Measurements from ENCODE around the gene OR3A2. TPM values are rescaled to one million over a fixed set of nuclear protein-coding genes. Genes with fewer than 3 reads are reported as not detected.

The OR3A2 gene
- total RNA-seq, 1 experiment from 2014 or later, result not detected

GRCh38 chr17:3282901-3283300, 103.2 kb downstream of the OR3A2 start:
- H3K9me3 ChIP-seq (ENCODE audit: low read depth, low read length, poor library complexity, severe bottlenecking), result no peaks in the 10 kb centered on the region
- TF ChIP-seq, protein P1, sequence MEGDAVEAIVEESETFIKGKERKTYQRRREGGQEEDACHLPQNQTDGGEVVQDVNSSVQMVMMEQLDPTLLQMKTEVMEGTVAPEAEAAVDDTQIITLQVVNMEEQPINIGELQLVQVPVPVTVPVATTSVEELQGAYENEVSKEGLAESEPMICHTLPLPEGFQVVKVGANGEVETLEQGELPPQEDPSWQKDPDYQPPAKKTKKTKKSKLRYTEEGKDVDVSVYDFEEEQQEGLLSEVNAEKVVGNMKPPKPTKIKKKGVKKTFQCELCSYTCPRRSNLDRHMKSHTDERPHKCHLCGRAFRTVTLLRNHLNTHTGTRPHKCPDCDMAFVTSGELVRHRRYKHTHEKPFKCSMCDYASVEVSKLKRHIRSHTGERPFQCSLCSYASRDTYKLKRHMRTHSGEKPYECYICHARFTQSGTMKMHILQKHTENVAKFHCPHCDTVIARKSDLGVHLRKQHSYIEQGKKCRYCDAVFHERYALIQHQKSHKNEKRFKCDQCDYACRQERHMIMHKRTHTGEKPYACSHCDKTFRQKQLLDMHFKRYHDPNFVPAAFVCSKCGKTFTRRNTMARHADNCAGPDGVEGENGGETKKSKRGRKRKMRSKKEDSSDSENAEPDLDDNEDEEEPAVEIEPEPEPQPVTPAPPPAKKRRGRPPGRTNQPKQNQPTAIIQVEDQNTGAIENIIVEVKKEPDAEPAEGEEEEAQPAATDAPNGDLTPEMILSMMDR (conservative IDR thresholded peaks at IDR 0.05; ENCODE audit: low read depth, low read length), result no peak
- TF ChIP-seq EZH2 (IDR thresholded peaks at IDR 0.05; ENCODE audit: borderline replicate concordance, low read depth, low read length, poor library complexity, severe bottlenecking), result no peak
- ChIA-PET CTCF (no interaction called here), POLR2A (ENCODE audit: low non-redundant PET) (no interaction called here)
- no peak for DNase-seq (ENCODE audit: low spot score)
- no peaks in the 10 kb centered on the region for H3K36me3 ChIP-seq (ENCODE audit: insufficient read depth, low read length, poor library complexity, severe bottlenecking)
- no peak overlapping the region for H3K27ac ChIP-seq (ENCODE audit: low read depth, low read length, poor library complexity, severe bottlenecking)
- no peak overlapping the region for H3K4me3 ChIP-seq (ENCODE audit: low read depth, low read length, poor library complexity, severe bottlenecking)
- no peaks in the 10 kb centered on the region for H3K27me3 ChIP-seq (replicated peaks; ENCODE audit: insufficient read depth, low read depth, low read length, poor library complexity)
- H3K4me1 ChIP-seq (ENCODE audit: insufficient read depth, low read length, poor library complexity, severe bottlenecking), result no peaks in the 10 kb centered on the region
- no TSS peak for BruUV-seq (replicated peaks)
- intact Hi-C loops (cut with micrococcal nuclease; ENCODE audit: unreplicated experiment), result no loop called here

DNA sequence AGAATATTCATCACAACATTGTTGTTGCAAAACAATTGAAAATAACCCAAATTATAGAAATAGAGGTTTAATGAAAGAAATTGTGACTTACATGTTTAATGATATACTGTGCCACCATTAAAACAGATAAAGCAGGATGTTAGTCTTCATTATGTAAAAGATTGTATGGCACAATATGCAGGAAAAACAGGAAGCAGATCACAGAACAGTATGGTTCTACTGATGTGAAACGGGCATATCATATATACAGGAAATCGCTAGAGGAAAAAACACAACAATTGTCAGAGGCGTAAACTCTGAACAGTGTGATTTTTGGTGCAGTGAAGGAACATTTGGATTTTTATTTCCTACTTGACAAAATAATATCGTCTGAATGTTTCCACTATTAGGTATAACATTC, 110.0 kb downstream of the OR3A2 start:
- Histone ChIP-seq H3K36me3 (ENCODE audit: insufficient read depth, low read length, poor library complexity, severe bottlenecking) (no peaks in the 10 kb centered on the region), H3K4me1 (ENCODE audit: insufficient read depth, low read length, poor library complexity, severe bottlenecking) (no peaks in the 10 kb centered on the region), H3K9me3 (ENCODE audit: low read depth, low read length, poor library complexity, severe bottlenecking) (no peaks in the 10 kb centered on the region), H3K4me3 (ENCODE audit: low read depth, low read length, poor library complexity, severe bottlenecking) (no peak overlapping the region), H3K27me3 (replicated peaks; ENCODE audit: insufficient read depth, low read depth, low read length, poor library complexity) (no peaks in the 10 kb centered on the region), H3K27ac (ENCODE audit: low read depth, low read length, poor library complexity, severe bottlenecking) (no peak overlapping the region)
- intact Hi-C loops (cut with micrococcal nuclease; ENCODE audit: unreplicated experiment), result no loop called here
- ChIA-PET POLR2A (ENCODE audit: low non-redundant PET) (no interaction called here), CTCF (no interaction called here)
- no TSS peak for BruUV-seq (replicated peaks)
- DNase-seq (ENCODE audit: low spot score), result no peak
- TF ChIP-seq EZH2 (IDR thresholded peaks at IDR 0.05; ENCODE audit: borderline replicate concordance, low read depth, low read length, poor library complexity, severe bottlenecking), result no peak
- TF ChIP-seq, protein P1 (conservative IDR thresholded peaks at IDR 0.05; ENCODE audit: low read depth, low read length), result no peak

DNA sequence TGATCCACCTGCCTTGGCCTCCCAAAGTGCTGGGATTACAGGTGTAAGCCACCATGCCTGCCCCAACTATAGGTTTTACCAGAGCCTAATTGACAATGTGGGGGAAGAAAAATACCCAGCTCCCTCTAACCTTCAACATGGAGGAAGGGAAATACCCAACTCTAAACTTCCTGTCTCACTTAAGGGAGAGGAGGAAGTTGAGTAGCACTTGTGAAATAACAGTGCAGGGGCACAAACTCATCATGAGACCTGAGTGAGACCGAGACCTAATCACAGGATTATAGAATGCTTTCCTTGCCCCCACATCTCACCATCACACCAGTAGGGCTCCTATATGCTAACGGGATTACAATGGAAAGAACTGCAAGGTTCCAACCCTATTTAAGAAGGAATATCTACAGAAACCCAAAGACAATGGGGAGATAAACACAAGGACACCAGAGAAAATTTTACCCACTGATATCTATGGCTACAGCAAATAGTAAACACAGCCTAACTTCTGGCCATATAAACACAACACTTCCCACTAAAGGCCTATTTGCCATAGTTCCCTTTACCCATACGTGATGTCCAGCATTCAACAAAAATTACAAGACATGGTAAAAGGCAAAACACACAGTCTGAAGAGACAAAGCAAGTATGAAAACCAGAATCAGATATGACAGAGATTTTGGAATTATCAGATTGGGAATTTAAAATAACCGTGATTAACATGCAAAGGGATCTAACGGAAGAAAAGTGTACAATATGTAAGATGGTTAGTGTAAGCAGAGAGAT, 114.8 kb downstream of the OR3A2 start:
- H3K4me1 ChIP-seq (ENCODE audit: insufficient read depth, low read length, poor library complexity, severe bottlenecking), result no peaks in the 10 kb centered on the region
- intact Hi-C loops (cut with micrococcal nuclease; ENCODE audit: unreplicated experiment), result no loop called here
- no peak for TF ChIP-seq EZH2 (IDR thresholded peaks at IDR 0.05; ENCODE audit: borderline replicate concordance, low read depth, low read length, poor library complexity, severe bottlenecking)
- TF ChIP-seq, protein P1 (conservative IDR thresholded peaks at IDR 0.05; ENCODE audit: low read depth, low read length), result no peak
- no peak overlapping the region for H3K4me3 ChIP-seq (ENCODE audit: low read depth, low read length, poor library complexity, severe bottlenecking)
- DNase-seq (ENCODE audit: low spot score), result no peak
- no peaks in the 10 kb centered on the region for H3K9me3 ChIP-seq (ENCODE audit: low read depth, low read length, poor library complexity, severe bottlenecking)
- no peaks in the 10 kb centered on the region for H3K36me3 ChIP-seq (ENCODE audit: insufficient read depth, low read length, poor library complexity, severe bottlenecking)
- H3K27me3 ChIP-seq (replicated peaks; ENCODE audit: insufficient read depth, low read depth, low read length, poor library complexity), result no peaks in the 10 kb centered on the region
- POLR2A ChIA-PET (ENCODE audit: low non-redundant PET), result no interaction called here
- CTCF ChIA-PET, result no interaction called here
- no TSS peak for BruUV-seq (replicated peaks)
- no peak overlapping the region for H3K27ac ChIP-seq (ENCODE audit: low read depth, low read length, poor library complexity, severe bottlenecking)
